Thymus (tissue), 11 donors: ENCODE data around the gene LGALS8. TPM values are rescaled to one million over a fixed set of nuclear protein-coding genes. Genes with fewer than 3 reads are reported as not detected.
"Not testable (repeated sequence)": the region's sequence is repeated elsewhere in the genome, so short reads cannot be mapped to it uniquely, and the experiment has no call there.

Source experiments
- DNase-seq, 9 donors: peaks; one replicate each; pipeline ENCODE4 v3.0.0-alpha.2; 2013; ENCODE audit warnings: low spot score in 9 of 9, low read depth in 6 of 9, missing footprints in 1 of 9
- H3K27ac ChIP-seq, 2 donors: one replicate each; pipeline ENCODE4 v1.5.1; 2013; ENCODE audit warnings: control low read depth in 1 of 2, low read depth in 1 of 2, low read length in 1 of 2, mild to moderate bottlenecking in 1 of 2, moderate library complexity in 1 of 2
- H3K27me3 ChIP-seq, 2 donors: one replicate each; pipeline ENCODE4 v1.5.1; 2013; ENCODE audit warnings: low read length in 1 of 2; ENCODE audit not compliant: control insufficient read depth in 2 of 2, insufficient read depth in 1 of 2
- H3K36me3 ChIP-seq, 2 donors: one replicate each; pipeline ENCODE4 v1.5.1; 2013; ENCODE audit warnings: low read length in 1 of 2, mild to moderate bottlenecking in 1 of 2, moderate library complexity in 1 of 2; ENCODE audit not compliant: control insufficient read depth in 2 of 2, insufficient read depth in 2 of 2
- H3K4me1 ChIP-seq, 2 donors: one replicate each; pipeline ENCODE4 v1.5.1; 2013; ENCODE audit warnings: low read length in 2 of 2; ENCODE audit not compliant: control insufficient read depth in 2 of 2, insufficient read depth in 2 of 2
- H3K4me3 ChIP-seq, 2 donors: one replicate each; pipeline ENCODE4 v1.5.1; 2013; ENCODE audit warnings: low read length in 2 of 2, control low read depth in 1 of 2, mild to moderate bottlenecking in 1 of 2
- H3K9me3 ChIP-seq, 2 donors: one replicate each; pipeline ENCODE4 v1.5.1; 2013; ENCODE audit warnings: low read length in 1 of 2, mild to moderate bottlenecking in 1 of 2; ENCODE audit not compliant: control insufficient read depth in 2 of 2, insufficient read depth in 1 of 2
- WGBS: extraction: QIAGEN DNeasy Blood & Tissue Kit; methylation state at CpG from one replicate; pipeline ENCODE4 v1.1.7; 2013; 5-methylcytosine and 5-hydroxymethylcytosine counted together
- polyA plus RNA-seq: library from polyadenylated mRNA; stranded (reverse); fragments of 200-250 nt; gene quantifications from one replicate; pipeline ENCODE4 v1.2.3, GENCODE V29; 2013
- total RNA-seq: library from RNA; stranded (reverse); fragments of 120-200 nt; gene quantifications from one replicate; pipeline ENCODE4 v1.2.4, GENCODE V29; 2013
- donor health status: healthy.

The LGALS8 gene
- total and polyA plus RNA-seq, 2 donors: 32.1 to 41.6 TPM

DNA sequence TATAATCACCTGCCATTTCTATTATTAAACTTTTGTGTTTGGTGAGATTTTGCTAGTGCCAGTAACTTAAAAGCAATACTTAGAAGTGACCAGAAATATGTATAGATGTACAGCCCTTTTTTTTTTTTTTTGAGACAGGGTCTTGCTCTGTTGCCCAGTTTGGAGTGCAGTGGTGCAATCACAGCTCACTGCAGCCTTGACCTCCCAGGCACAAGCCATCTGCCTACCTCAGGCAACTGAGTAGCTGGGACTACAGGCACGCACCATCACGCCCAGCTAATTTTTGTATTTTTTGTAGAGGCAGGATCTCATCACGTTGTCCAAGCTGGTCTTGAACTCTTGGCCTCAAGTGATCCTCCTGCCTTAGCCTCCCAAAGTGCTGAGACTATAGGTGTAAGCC is 56.6 kb downstream of the LGALS8 start:
- not testable (repeated sequence) for H3K27me3 ChIP-seq, H3K9me3 ChIP-seq, H3K4me3 ChIP-seq, H3K4me1 ChIP-seq, H3K27ac ChIP-seq, DNase-seq
- H3K36me3 ChIP-seq: peaks cover 17 to 52% of the 10 kb centered on the region in 2 donors
- 97% methylated on average over 3 of the region's 3 CpGs for whole genome bisulfite sequencing

DNA sequence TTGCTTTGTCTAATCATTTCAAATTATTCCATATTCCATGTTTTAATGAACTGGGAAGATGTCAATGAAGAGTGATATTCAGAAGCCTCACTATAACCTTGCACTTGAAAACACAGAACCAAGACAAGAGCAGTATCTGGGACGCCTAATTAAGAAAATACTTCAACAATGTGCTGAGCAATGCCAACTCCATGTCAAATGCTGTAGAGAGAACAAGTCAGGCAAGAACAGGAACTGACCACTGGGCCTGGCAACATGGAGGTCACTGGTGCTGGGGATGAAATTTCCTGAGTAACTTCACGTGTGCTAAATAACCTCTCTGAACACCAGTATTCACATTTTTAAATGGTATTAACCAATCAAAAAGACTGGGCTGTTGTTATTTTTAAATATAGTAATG is 57.7 kb downstream of the LGALS8 start:
- H3K36me3 ChIP-seq: peaks cover 15 to 50% of the 10 kb centered on the region in 2 donors
- WGBS: 98% methylated on average over 2 of the region's 2 CpGs

DNA sequence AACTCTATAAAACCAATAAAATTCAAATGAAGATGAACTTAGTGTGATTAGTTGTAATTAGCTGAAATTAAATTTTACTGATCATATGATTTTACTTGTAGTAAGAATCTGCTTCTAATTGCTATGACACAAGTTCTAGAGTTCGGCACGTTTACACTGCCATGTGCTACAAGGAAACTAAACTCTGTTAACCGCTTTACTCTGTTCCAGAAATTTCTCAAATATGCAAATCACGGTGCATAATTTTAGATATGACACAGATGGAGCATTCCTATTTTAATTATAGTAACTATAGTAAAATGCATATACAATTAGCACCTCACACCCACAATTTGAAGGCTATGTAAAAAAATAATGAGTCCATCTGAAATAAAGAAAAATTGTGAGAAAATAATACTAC is 65.7 kb downstream of the LGALS8 start:
- DNase-seq: no peak
- Histone ChIP-seq H3K27me3 (no peaks in the 10 kb centered on the region), H3K4me1 (no peaks in the 10 kb centered on the region), H3K4me3 (no peak overlapping the region), H3K36me3 (peaks cover 14 to 43% of the 10 kb centered on the region in 2 donors), H3K9me3 (no peaks in the 10 kb centered on the region), H3K27ac (no peak overlapping the region)
- WGBS: 97% methylated on average over 4 of the region's 4 CpGs

More for the DNA sequence above, 57.7 kb downstream of the LGALS8 start:
- no peak for DNase-seq
- no peaks in the 10 kb centered on the region for H3K4me1 ChIP-seq
- H3K27me3 ChIP-seq: no peaks in the 10 kb centered on the region
- no peak overlapping the region for H3K4me3 ChIP-seq
- H3K27ac ChIP-seq: no peak overlapping the region
- H3K9me3 ChIP-seq: no peaks in the 10 kb centered on the region

DNA sequence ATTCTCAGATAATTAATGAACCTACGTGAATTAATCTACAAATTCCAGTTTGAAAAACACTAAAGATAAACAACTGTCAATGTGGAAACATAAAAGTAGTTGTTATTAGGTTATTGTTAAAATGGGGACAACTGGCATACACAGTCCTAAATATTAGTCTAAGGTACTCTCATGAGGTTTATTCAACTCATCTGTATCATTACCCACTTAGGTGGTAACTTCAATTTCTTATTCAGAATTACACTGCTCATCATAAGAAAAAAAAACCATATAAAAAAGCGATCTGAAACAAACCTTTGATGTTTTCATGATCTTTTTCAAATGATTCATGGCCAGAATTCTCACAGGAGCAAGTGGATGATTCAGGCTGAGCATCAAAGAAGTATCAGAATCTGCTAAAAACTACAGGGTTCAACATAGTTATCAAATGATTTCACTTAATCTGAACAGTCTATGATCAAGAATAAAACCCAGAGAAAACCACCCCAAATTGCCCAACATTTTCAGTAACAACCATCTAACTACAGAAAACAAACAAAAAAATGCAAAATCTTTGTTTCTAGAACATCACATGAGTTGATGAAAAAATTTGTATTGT is 66.9 kb downstream of the LGALS8 start:
- H3K27ac ChIP-seq: no peak overlapping the region
- WGBS: 94% methylated on average over 2 of the region's 2 CpGs
- no peaks in the 10 kb centered on the region for H3K9me3 ChIP-seq
- DNase-seq: no peak
- peaks cover 12 to 50% of the 10 kb centered on the region in 2 donors for H3K36me3 ChIP-seq
- no peaks in the 10 kb centered on the region for H3K4me1 ChIP-seq
- H3K27me3 ChIP-seq: no peaks in the 10 kb centered on the region
- no peak overlapping the region for H3K4me3 ChIP-seq

DNA sequence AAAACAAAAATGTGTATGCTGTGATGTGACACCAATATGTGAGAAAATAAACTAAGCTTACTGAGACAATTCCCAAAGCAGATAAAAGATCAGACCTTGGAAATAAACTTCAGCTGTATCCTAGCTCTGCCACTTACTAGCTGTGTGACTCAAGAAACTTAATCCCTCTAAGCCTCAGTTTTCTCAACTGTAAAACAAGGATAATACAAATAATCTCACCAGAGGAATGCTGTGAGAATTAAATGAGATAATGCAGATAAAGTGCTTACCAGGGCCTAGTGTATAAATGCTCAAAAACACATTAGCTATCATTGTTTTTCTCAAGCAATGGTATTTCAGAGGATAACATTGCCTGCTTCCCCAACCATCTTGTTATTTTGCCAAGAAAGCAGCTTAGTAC is 78.4 kb downstream of the LGALS8 start:
- no peak overlapping the region for H3K27ac ChIP-seq
- H3K4me3 ChIP-seq: no peak overlapping the region
- H3K27me3 ChIP-seq: no peaks in the 10 kb centered on the region
- peaks cover 0 to 6% of the 10 kb centered on the region in 2 donors for H3K36me3 ChIP-seq
- no peaks in the 10 kb centered on the region for H3K9me3 ChIP-seq
- H3K4me1 ChIP-seq: peaks cover 6 to 10% of the 10 kb centered on the region in 2 donors
- no peak for DNase-seq

Other genes starting within 250 kb of the LGALS8 start
- 4.3 TPM for gene ERO1B, start 242.0 kb upstream of the LGALS8 start, total RNA-seq
- gene ERO1B, start 242.0 kb upstream of the LGALS8 start, polyA plus RNA-seq: 14.2 TPM
- 4.2 TPM for gene EDARADD, start 129.7 kb upstream of the LGALS8 start, total RNA-seq
- gene EDARADD, start 129.7 kb upstream of the LGALS8 start, polyA plus RNA-seq: 3.3 TPM
- gene HEATR1, start 80.5 kb downstream of the LGALS8 start, total RNA-seq: 17.7 TPM
- 7.1 TPM for gene HEATR1, start 80.5 kb downstream of the LGALS8 start, polyA plus RNA-seq
- 0.38 TPM for gene ACTN2, start 162.5 kb downstream of the LGALS8 start, total RNA-seq
- 1.3 TPM for gene ACTN2, start 162.5 kb downstream of the LGALS8 start, polyA plus RNA-seq